ENCODE measurements around the gene ARMC12.
"Not testable (repeated sequence)": the region's sequence is repeated elsewhere in the genome, so short reads cannot be mapped to it uniquely, and the experiment has no call there.

The ARMC12 gene

GRCh38 chr6:35718911-35719381 is 17.9 kb upstream of the ARMC12 start:
- no peak for DNase-seq

- no peak for DNase-seq
These were observed 17.4 kb upstream of the ARMC12 start for GRCh38 chr6:35719404-35719829.

- no peak for DNase-seq
These were observed 16.8 kb upstream of the ARMC12 start for GRCh38 chr6:35719830-35720733.

- no peak for DNase-seq
These were observed 14.6 kb upstream of the ARMC12 start for GRCh38 chr6:35722121-35722761.

GRCh38 chr6:35723587-35723986 is 13.2 kb upstream of the ARMC12 start:
- DNase-seq, result no peak

GRCh38 chr6:35724059-35724458 is 12.8 kb upstream of the ARMC12 start:
- DNase-seq, result no peak

- DNase-seq, result no peak
These were observed 12.4 kb upstream of the ARMC12 start for GRCh38 chr6:35724471-35724870.

- DNase-seq, result no peak
These were observed 11.6 kb upstream of the ARMC12 start for GRCh38 chr6:35725081-35725708.

- no peak for DNase-seq
These were observed 11.0 kb upstream of the ARMC12 start for GRCh38 chr6:35725721-35726438.

- DNase-seq, result no peak
These were observed 9.4 kb upstream of the ARMC12 start for GRCh38 chr6:35727231-35727934.

GRCh38 chr6:35727935-35728682 is 8.7 kb upstream of the ARMC12 start:
- DNase-seq, result peak; percentile 48

GRCh38 chr6:35728683-35729678 is 7.9 kb upstream of the ARMC12 start:
- DNase-seq, result no peak

- no peak for DNase-seq
These were observed 7.1 kb upstream of the ARMC12 start for GRCh38 chr6:35729722-35730121.

- DNase-seq, result no peak
These were observed 6.0 kb upstream of the ARMC12 start for GRCh38 chr6:35730745-35731413.

- peak; percentile 45 for DNase-seq
These were observed 5.5 kb upstream of the ARMC12 start for GRCh38 chr6:35731414-35731735.

GRCh38 chr6:35731736-35732532 is 4.9 kb upstream of the ARMC12 start:
- peak; percentile 53 for DNase-seq

- DNase-seq, result no peak
These were observed 3.2 kb upstream of the ARMC12 start for GRCh38 chr6:35733633-35734032.

GRCh38 chr6:35734319-35734718 is 2.5 kb upstream of the ARMC12 start:
- DNase-seq, result not testable (repeated sequence)

GRCh38 chr6:35735452-35735851 is 1.4 kb upstream of the ARMC12 start:
- DNase-seq, result no peak
